H1 (cell line): ENCODE data around the gene NMRAL1. TPM values are rescaled to one million over a fixed set of nuclear protein-coding genes. Genes with fewer than 3 reads are reported as not detected.

ENCODE experiments used
- ASH2L ChIP-seq: fragments of 200-600, 300-600 bp; sonication (generic); IDR thresholded peaks from one replicate; pipeline ENCODE4 v1.7.1; 2017; ENCODE audit warnings: low read length
- CHD2 ChIP-seq: IDR thresholded peaks from 2 replicates; pipeline ENCODE4 v1.6.1; 2012; ENCODE audit warnings: low read length, improper control_type of control experiment
- EP300 ChIP-seq, 2 experiments: IDR thresholded peaks; 1 replicate in 1 of 2; 2 replicates in 1 of 2; pipeline ENCODE4 v1.6.1; 2011 to 2012; ENCODE audit warnings: low read depth in 2 of 2, low read length in 2 of 2, mild to moderate bottlenecking in 2 of 2, borderline replicate concordance in 1 of 2, inconsistent platforms in 1 of 2, moderate library complexity in 1 of 2
- NRF1 ChIP-seq: IDR thresholded peaks from 2 replicates; pipeline ENCODE4 v1.6.1; 2011; ENCODE audit warnings: mild to moderate bottlenecking, low read depth, low read length, improper control_type of control experiment
- POU5F1 ChIP-seq: IDR thresholded peaks from 2 replicates; pipeline ENCODE4 v1.6.1; 2011; ENCODE audit warnings: low read depth, mild to moderate bottlenecking, low read length, moderate library complexity
- SP2 ChIP-seq: IDR thresholded peaks from 2 replicates; pipeline ENCODE4 v1.6.1; 2012; ENCODE audit warnings: mild to moderate bottlenecking, low read length, inconsistent platforms
- polyA plus RNA-seq, 7 experiments: library from polyadenylated mRNA; depleted of rRNA in 3 of 7; stranded (reverse) in 5 of 7; unstranded in 2 of 7; fragments of >200 nt in 5 of 7; fragments of 200-250 nt in 2 of 7; gene quantifications; 1 replicate in 5 of 7; 2 replicates in 1 of 7; 4 replicates in 1 of 7; pipeline versions ENCODE4 v1.2.1 to v1.2.3, GENCODE V29; 2011 to 2013; ENCODE audit warnings: missing spikeins in 2 of 7, mixed read lengths in 2 of 7
- total RNA-seq: library from RNA; stranded (reverse); fragmentation: NEBNext Ultra II Directional; extraction: Animal tissue kit (Norgen Biotek cat#: 25700); gene quantifications from 2 replicates; pipeline ENCODE4 v1.2.1, GENCODE V29; 2021

The NMRAL1 gene
- total and polyA plus RNA-seq, 2 of the 8 experiments (the other 6 are each of a cell fraction or from before 2014, with no cell fraction given) = 66.8 to 143 TPM

GRCh38 chr16:4495766-4496165, 21.3 kb upstream of the NMRAL1 start (continued):
- TF ChIP-seq NRF1 (no peak), EP300 (IDR thresholded peaks at IDR 0.05; ENCODE audit: borderline replicate concordance in 1 of 2, low read depth in 2 of 2, low read length in 2 of 2) (no peak), POU5F1 (no peak), SP2 (no peak), CHD2 (no peak), ASH2L (no peak)
